OCI-LY1 (cell line): ENCODE measurements around the gene PDE9A.

Experiments
- H2AFZ ChIP-seq: fragments of 200-600 bp; sonication (generic), shearing (Covaris generic); 2 replicates; pipeline ENCODE4 v1.6.0; 2014; ENCODE audit warnings: antibody characterized with exemption, mild to moderate bottlenecking, low read length
- H3F3A ChIP-seq: fragments of 200-600 bp; sonication (generic), shearing (Covaris generic); 2 replicates; pipeline ENCODE4 v1.6.0; 2014; ENCODE audit warnings: mild to moderate bottlenecking, antibody characterized with exemption, low read length, moderate library complexity; ENCODE audit not compliant: insufficient read depth
- H3K27ac ChIP-seq: fragments of 200-600 bp; sonication (generic); 2 replicates; pipeline ENCODE4 v1.5.1; 2014; ENCODE audit warnings: low read length, mixed run types, mild to moderate bottlenecking, low read depth; ENCODE audit not compliant: poor library complexity, severe bottlenecking
- H3K27me3 ChIP-seq: fragments of 200-600 bp; sonication (generic); 2 replicates; pipeline ENCODE4 v1.6.0; 2014; ENCODE audit warnings: antibody characterized with exemption, mild to moderate bottlenecking, low read length, moderate library complexity; ENCODE audit not compliant: insufficient read depth
- H3K36me3 ChIP-seq: fragments of 200-600 bp; sonication (generic); 2 replicates; pipeline ENCODE4 v1.6.1; 2014; ENCODE audit warnings: mild to moderate bottlenecking, antibody characterized with exemption, low read length, moderate library complexity, mixed read lengths; ENCODE audit not compliant: insufficient read depth
- H3K4me1 ChIP-seq: fragments of 200-600 bp; sonication (generic); 2 replicates; pipeline ENCODE4 v1.5.1; 2014; ENCODE audit warnings: mild to moderate bottlenecking, low read length, moderate library complexity; ENCODE audit not compliant: insufficient read depth, severe bottlenecking
- H3K4me2 ChIP-seq: fragments of 200-600 bp; sonication (generic), shearing (Covaris generic); 2 replicates; pipeline ENCODE4 v1.6.1; 2014; ENCODE audit warnings: low read length
- H3K4me3 ChIP-seq: fragments of 200-600 bp; sonication (generic); 2 replicates; pipeline ENCODE4 v1.5.1; 2014; ENCODE audit warnings: low read length, low read depth, mild to moderate bottlenecking, mixed read lengths; ENCODE audit not compliant: poor library complexity, severe bottlenecking
- H3K79me2 ChIP-seq: fragments of 200-600 bp; shearing (Covaris generic); 2 replicates; pipeline ENCODE4 v1.6.1; 2016; ENCODE audit warnings: mixed run types, low read length, mixed read lengths; ENCODE audit not compliant: insufficient read depth
- H3K9ac ChIP-seq: fragments of 200-600 bp; sonication (generic), shearing (Covaris generic); 2 replicates; pipeline ENCODE4 v1.6.1; 2014; ENCODE audit warnings: mild to moderate bottlenecking, low read length, mixed read lengths
- H3K9me2 ChIP-seq: fragments of 200-600 bp; sonication (generic), shearing (Covaris generic); 2 replicates; pipeline ENCODE4 v1.6.1; 2014; ENCODE audit warnings: low read depth, mild to moderate bottlenecking, low read length, mixed read lengths
- H3K9me3 ChIP-seq: fragments of 200-600 bp; shearing (Covaris generic); 2 replicates; pipeline ENCODE4 v1.6.1; 2014; ENCODE audit warnings: low read length, mixed read lengths
- H4K20me1 ChIP-seq: fragments of 200-600 bp; sonication (generic), shearing (Covaris generic); 2 replicates; pipeline ENCODE4 v1.6.0; 2016; ENCODE audit warnings: mild to moderate bottlenecking, low read length; ENCODE audit not compliant: insufficient read depth
- CTCF ChIP-seq: fragments of 200-600 bp; sonication (generic), shearing (Covaris generic); IDR thresholded peaks from 2 replicates; pipeline ENCODE4 v1.5.1; 2017; ENCODE audit warnings: mild to moderate bottlenecking, antibody characterized with exemption, low read length, moderate library complexity, mixed read lengths
- EZH2 ChIP-seq: fragments of 200-600 bp; sonication (generic), shearing (Covaris generic); IDR thresholded peaks from 2 replicates; pipeline ENCODE4 v1.8.0; 2017; ENCODE audit warnings: borderline replicate concordance, mixed run types, mild to moderate bottlenecking, antibody characterized with exemption, low read length, moderate library complexity, mixed read lengths

The PDE9A gene

DNA sequence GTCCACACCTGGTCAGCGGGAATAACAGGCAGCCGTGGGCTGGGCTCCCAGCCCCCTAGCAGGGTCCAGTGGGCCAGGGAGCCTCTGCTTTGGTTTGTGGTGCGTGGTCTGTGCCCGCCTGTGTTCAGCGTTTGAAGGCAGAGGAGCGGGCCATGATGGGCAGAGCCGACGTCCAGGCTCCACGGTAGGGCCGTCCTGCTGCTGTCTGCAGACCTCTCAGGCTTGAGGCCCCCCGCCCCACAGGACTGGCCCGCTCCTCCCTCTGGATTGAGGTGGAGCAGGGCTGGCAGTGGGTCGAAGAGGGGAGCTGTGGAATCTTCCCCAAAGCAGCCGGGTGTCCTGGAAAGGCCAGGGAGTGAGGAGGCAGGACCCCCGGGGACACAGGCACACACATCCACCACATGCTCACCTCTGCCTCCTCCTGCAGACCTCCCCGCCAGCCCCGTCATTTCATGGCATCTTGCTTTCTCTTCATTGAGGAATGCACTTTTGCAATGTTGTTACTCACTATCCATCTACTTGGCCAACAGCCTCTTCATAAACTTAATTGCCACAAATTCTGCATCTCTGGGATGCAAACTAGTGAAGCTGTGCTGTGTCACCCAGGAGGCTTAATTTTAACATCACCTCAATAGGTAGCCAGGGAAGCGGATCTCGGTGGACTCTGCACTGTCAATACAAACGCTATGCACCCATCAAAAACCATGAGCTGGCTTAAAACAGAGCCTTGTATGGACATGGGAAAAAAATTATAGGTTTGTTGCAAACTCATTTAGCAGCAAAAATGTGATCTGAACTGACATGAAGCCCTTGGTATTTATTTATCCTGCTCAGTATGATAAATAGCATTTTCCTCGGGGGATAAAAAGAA lies 85.9 kb downstream of the PDE9A start:
- no peak overlapping the region for H3K4me3 ChIP-seq
- H4K20me1 ChIP-seq: no peaks in the 10 kb centered on the region
- no peak overlapping the region for H3K9ac ChIP-seq
- no peak overlapping the region for H3K27ac ChIP-seq
- no peaks in the 10 kb centered on the region for H3K9me2 ChIP-seq
- no peaks in the 10 kb centered on the region for H3K79me2 ChIP-seq
- H3K27me3 ChIP-seq: peaks cover 9% of the 10 kb centered on the region
- H3K36me3 ChIP-seq: no peaks in the 10 kb centered on the region
- H3K4me2 ChIP-seq: no peak overlapping the region
- no peaks in the 10 kb centered on the region for H3K9me3 ChIP-seq
- TF ChIP-seq CTCF (no peak), EZH2 (no peak)
- no peaks in the 10 kb centered on the region for H3F3A ChIP-seq
- H2AFZ ChIP-seq: no peak overlapping the region
- no peaks in the 10 kb centered on the region for H3K4me1 ChIP-seq

GRCh38 chr21:42740405-42740909 lies 87.0 kb downstream of the PDE9A start:
- Histone ChIP-seq H3K9me2 (no peaks in the 10 kb centered on the region), H3K36me3 (no peaks in the 10 kb centered on the region), H3K27ac (no peak overlapping the region), H3K4me3 (no peak overlapping the region), H3K9ac (no peak overlapping the region), H4K20me1 (no peaks in the 10 kb centered on the region), H3K4me2 (no peak overlapping the region), H3F3A (no peaks in the 10 kb centered on the region), H3K4me1 (no peaks in the 10 kb centered on the region), H3K27me3 (peaks cover 20% of the 10 kb centered on the region), H2AFZ (no peak overlapping the region), H3K9me3 (no peaks in the 10 kb centered on the region), H3K79me2 (no peaks in the 10 kb centered on the region)
- no peak for TF ChIP-seq CTCF
- TF ChIP-seq EZH2: no peak

GRCh38 chr21:42741066-42741465 lies 87.6 kb downstream of the PDE9A start:
- Histone ChIP-seq H3F3A (no peaks in the 10 kb centered on the region), H3K4me1 (no peaks in the 10 kb centered on the region), H3K4me3 (no peak overlapping the region), H3K36me3 (no peaks in the 10 kb centered on the region), H3K9me3 (no peaks in the 10 kb centered on the region), H3K27ac (no peak overlapping the region), H4K20me1 (no peaks in the 10 kb centered on the region), H3K9ac (no peak overlapping the region), H2AFZ (no peak overlapping the region), H3K79me2 (no peaks in the 10 kb centered on the region), H3K9me2 (no peaks in the 10 kb centered on the region), H3K27me3 (peaks cover 21% of the 10 kb centered on the region), H3K4me2 (no peak overlapping the region)
- no peak for TF ChIP-seq EZH2
- TF ChIP-seq CTCF: no peak
